ENCODE results near the gene GABRB1.
"Not testable (repeated sequence)": the region's sequence is repeated elsewhere in the genome, so short reads cannot be mapped to it uniquely, and the experiment has no call there.

Gene GABRB1

DNA sequence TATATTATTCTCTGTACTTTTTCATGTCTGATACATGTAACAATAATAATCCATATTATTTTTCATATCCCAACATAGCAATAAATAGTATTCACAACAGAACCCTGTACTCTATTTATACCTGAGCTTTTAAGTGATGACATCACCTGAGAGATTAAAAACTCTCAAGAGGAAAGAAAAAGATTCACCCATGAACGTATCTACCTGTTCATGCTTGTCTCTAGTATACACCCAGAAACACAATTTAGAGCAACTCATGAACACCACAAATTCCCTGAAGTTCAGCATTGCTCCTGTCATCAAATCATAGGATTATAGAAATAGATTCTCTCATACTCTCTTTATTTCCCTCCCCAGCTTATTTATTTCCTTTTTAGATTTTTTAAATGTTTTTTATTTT, 185.9 kb downstream of the GABRB1 start:
- DNase-seq: no peak

DNA sequence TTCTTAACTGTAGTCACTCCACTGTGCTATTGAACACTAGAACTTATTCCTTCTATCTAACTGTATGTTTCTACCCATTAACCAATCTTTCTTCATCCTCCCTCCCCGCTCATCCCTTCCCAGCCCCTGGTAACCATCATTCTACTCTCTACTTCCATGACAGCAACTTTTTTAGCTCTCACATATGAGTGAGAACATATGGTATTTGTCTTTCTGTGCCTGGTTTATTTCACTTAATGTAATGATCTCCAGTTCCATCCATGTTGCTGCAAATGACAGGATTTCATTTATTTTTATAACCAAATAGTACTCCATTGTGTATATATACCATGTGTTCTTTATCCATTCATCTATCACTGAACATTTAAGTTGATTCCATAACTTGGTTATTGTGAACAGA, 186.5 kb downstream of the GABRB1 start:
- DNase-seq: no peak

DNA sequence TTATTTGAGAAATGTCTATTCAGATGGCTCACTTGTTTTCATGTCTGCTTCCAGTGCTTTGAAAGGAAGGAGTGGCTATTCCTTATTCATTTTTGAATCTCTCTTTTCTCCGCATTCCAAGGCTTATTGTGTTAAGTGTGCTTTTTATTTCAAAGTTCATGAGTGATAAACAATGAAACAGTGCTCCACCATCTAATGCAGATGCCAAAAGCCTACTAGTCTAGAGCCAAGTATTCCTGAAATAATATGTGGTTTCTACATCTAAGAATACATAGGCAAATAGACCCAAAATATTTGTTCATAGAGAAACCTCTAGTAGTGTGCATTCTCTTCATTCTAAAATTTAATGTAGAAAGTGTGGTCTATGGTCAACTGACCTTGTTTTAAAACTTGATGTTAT, 187.3 kb downstream of the GABRB1 start:
- DNase-seq: no peak

DNA sequence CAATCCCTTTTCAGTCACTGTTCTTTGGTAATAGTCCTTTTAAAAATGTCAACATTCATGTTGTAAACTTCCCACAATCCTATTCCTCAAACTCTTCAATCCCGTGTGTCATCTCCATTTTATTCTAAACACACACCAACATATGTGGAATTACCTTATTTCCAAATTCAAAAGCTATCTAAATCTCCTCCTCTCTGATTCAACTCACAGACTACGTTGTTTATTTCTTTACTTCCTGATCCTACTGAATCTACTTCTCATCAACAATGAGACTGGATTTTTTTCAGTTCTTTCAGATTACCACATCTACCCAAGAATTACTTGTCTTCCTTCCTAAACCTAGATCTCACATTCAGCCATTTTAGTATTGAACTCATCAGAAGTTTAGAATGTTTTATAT, 188.2 kb downstream of the GABRB1 start:
- DNase-seq: no peak

DNA sequence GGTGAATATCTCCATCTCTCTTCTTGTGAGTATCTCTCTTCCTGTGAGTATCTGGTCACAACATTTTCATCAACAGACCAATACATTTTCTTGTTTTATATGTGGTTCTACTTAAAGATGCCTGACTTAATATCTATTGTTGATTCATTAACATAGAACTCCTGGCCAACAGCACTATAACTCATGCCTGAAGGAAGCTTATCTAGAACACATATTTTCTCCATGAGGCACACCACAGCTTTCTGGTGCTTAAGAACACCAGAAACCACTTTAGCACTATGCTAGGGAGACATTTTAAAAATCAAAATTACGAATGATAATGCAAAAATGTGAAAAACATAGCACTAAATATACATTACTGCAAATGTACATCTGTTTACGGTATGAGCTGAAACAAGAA, 190.4 kb downstream of the GABRB1 start:
- no peak for DNase-seq

DNA sequence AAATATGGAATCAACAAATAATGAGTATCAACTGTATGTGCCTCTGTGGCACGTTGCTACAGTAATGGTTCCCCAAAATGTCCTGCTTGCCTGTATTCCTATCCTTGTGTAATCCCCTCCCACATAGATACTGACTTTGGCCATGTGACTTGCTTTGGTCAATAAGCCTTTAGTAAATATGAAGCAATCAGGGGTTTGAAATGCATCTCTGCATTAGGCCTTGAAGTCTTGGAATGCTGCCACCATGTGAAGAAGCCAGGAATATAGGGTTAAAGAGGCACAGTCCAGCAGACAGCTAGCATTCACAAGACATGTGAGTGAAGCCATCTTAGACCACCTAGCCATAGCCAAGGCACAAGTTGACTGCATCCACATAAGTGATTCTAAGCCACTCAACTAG, 190.9 kb downstream of the GABRB1 start:
- no peak for DNase-seq

DNA sequence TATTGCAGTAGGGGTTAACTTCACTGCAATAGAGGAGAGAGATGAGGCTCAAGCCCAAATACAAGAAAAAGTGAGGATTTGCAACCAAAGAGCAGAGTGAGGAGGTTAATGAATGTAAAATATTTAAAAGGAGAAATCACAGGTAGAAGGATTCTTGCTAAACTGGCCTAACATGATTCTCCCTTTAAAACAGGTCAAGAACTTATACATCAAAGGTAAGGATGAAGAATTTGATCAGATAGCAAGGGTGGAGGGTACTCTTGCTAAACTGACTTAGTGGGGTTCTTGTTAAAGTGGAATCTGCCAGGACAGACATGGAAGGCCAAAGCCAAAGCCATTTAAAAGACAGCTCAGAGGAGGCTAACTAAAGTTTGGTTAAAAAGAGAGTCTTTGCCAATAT, 193.0 kb downstream of the GABRB1 start:
- no peak for DNase-seq

DNA sequence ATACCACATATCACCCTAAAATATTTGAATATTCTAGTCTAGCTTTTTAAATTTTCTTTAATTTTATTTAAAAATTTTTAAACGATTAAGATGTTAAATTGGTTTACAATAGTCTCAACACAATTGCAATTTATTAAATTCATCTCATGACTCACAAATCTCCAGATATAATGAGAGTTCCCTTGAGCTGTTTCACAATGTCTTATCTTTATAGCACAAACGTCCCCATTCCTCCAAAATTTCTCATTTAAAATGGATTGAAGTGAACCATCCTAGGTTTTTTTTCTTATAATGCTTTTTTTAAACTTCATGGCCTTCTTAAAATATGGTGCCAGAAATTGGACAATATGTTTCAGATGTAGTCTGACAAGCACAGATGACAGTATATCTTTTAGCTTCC, 204.4 kb downstream of the GABRB1 start:
- no peak for DNase-seq

DNA sequence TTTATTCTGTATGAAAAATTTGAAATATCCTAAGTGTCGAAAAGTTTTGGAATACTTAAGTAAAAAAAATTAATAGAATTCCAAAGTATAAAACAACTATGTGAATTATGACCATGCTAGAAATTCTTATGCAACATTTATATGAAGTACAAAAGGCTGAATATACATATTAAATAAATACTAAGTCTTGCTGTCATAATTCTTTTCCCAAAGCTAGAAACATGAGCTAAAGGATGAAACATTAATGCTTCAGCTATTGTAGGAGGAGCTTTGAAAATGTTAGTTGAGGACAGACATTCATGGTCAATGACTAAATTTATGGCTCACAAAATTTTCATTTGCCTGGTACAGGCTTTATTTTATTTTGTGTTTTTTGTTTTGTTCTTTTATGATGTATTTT, 207.3 kb downstream of the GABRB1 start:
- DNase-seq: no peak

DNA sequence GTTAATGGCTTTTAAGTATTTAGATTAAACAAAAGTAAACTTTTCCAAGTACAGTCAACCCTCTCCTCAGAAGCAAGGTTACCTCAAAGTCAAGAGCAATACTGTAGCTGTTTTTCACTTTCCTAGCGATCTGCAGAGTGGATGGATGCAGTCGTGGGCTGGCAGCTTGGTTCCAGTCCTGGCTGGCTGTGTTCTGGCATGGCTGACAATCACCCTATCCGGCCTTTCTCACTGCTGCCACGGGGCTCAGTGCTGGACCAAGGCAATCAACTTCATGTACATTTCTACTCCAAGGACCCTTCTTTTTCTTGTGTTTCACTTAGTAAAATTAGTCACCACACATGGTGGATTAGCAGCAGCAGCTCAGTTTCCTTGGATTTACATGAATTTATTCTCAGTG, 208.3 kb downstream of the GABRB1 start:
- DNase-seq: no peak

DNA sequence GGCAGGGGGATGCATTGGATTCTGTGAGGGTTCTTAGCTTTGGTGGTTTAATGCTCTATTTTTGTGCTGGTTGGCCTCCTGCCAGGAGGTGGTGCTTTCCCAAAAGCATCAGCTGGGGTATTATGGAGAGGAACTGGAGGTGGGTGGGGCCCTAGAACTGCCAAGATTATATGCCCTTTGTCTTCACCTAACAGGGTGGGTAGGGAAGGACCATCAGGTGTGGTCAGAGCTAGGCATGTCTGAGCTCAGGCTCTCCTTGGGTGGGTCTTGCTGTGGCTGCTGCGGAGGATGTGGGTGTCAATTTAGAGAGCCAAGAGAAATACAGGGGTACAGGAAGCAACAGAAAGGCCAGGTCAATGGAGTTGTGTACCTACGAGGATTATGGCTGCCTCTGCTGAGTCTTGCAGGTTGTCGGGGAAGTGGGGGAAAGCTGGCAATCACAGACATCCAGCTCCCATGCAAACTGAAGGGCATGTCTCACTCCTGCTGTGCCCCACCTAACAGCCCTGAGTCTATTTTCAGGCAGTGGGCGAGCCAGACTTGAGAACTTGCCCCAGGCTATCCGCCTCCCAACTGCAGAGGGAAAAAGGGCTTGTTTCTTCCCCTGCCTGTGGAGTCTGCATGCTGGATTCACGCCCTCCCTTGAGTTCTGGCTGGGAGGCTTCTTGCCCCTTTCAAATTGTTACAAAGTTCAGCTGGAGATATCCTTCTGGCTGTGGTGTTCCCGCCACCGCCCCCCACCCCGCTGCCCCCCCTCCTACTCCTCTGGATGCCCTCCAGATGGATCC, 220.2 kb downstream of the GABRB1 start:
- DNase-seq: no peak

DNA sequence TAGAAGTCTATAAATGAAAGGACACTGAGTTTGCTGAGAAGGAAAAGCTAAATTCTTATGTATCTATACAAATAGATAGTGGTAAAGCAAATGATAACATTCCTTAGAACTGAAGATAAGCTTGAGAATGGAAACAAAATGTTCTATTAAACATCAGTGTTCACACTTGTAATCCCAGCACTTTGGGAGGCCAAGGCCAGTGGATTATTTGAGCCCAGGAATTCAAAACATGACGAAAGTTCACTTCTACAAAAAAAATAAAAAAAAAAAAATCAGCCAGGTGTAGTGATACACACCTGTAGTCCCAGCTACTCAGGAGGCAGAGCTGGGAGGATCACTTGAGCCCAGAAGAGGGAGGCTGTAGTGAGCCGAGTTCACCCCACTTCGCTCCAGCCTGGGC, 232.4 kb downstream of the GABRB1 start:
- no peak for DNase-seq

DNA sequence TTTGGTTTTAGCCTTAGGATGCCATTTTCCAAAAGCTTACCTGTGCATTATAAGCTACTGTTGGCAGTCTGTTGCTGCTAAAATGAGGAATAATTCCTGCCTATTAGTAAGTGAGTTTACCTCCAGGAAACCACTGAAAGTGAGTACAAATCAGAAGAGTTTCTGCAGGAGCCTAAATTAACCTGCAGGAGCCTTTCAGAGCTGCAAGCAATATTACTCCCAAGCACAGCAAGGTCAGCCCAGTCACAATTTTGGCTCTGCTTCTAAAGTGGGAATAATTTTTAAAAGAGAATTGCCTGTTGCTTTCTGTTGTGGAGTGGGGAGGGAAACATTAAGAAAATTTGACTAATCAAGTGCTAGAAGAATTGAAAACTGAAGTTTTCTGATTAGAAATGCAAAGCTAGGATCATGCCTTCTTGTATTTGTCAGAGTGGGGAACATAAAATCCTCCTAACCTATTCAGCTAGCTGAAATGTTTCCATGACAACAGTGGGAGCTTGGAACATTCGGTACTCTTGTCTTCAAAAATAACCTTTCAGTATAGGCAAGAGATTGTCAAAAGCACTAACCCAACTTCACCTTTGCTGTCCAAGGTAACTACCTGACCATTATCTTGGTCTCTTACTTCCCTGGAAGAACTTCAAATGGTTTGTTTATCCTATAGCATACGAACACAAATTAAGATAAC, 239.0 kb downstream of the GABRB1 start:
- no peak for DNase-seq

DNA sequence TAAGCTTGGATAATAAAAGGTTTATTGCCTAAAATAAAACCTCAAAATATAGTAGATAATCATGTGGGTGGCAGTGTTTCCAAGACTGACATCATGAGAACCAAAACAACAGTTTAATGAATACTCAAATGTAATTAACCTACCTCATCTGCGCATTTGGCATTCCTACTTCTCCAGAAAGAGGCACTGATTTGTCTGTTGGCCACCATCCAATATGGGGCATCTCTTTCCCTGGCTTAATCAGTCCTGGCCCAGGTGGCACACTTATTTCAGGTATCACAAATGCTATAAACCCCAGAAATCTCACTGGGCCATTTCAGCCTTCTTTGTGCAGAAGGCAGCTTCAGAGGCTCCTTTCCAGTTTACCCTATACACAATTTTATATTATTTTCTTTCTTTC, 239.9 kb downstream of the GABRB1 start:
- DNase-seq: no peak

DNA sequence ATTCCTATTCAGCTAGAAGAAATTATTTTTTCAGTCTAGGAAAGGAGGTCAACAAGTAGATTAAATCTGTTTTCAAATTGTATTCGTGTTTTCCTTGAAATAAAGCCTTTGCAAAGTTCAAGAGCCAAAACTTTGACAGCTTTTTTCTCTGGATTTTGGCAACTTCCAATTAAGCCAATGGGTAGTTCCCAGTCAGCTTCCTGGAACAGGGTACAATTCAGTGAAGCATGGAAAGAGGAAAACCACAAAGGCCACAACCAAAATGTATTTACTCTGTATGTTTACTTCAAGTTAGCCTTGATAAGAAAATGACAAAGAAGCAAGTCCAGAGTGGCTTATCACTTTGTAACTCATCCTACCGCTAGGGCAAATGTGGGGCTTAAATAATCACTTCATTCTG, 243.5 kb downstream of the GABRB1 start:
- no peak for DNase-seq

DNA sequence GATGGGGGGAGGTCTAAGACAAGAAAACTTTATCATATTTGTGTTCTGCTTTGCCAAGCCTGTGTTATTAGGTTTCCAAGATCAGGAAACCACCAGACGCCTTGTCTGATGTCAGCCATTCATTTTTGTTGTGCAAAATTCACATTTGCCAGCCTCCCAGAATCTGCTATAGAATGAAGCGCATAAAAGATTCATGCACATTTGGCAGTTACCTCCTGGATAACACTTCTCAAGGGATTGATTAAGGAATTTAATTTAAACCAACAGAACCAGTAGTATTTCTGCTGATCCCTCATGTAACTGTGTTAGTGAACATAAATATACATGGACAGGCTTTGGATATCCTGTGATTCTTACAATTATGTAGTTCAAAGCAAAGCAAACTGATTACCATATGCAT, 244.2 kb downstream of the GABRB1 start:
- DNase-seq: no peak

DNA sequence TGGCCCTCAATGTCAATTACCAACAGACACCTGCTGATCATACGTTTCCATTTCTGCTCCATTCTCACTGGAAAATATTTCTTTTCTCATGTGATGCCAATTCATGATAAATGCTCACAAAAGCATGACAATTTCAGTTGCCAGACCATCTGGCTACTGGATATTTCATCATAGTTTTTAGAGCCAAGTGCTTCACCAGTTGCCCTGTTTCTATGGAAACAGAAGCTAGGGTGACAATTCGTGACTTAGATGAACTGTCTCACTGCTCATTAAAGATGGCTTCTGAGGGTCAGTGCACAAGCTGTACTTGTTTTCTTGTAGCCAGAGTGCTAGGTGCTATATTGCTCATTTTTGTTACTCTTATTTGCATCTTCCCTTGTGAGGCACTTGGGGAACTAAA, 247.3 kb downstream of the GABRB1 start:
- no peak for DNase-seq

DNA sequence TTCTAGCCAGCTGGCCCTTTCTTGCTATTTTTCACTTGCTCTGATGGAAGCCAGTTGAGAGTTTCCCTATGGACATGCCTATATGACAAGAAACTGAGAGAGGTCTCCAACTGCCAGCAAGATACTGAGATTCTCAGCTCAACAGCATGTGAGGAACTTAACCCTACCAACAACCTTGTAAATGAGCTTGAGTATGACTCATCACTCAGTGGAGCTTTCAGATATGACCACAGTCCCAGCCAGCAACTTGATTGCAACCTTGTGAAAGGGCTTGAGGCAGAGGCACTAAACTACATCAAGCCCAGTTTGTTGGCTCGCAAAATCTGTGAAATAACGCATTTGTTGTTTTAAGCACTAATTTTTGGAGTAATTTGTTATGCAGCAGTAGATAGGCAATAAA, 256.4 kb downstream of the GABRB1 start:
- DNase-seq: no peak

DNA sequence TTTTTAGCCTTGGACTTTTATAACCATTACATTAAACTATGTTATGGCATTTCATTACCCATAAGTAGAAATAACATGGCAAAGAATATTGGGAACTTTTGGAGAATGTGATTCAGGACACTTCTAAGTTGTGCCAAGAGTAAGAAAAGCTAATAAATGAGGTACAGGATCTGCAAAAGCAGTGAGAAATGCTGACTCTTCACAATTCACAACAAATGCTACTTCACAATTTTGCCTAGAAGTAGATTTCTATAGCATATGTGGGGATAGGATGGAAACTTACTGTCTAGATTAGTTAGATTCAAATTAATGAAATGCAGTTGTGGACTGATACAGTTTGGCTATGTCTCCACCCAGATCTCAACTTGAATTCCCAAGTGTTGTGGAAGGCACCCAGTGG, 258.4 kb downstream of the GABRB1 start:
- DNase-seq: no peak

DNA sequence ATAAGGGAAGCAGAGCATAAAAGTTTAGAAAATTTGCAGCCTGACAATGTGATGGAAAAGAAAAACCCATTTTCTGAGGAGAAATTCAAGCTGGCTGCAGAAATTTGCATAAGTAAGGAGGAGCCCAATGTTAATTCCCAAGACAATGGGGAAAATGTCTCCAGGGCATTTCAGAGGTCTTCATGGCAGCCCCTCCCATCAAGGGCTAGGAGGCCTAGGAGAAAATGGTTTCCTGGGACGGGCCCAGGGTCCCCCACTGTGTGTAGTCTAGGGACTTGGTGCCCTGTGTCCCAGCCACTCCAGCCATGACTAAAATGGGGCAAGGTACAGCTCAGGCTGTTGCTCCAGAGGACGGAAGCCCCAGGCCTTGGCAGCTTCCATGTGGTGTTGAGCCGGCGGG, 259.5 kb downstream of the GABRB1 start:
- DNase-seq: not testable (repeated sequence)

DNA sequence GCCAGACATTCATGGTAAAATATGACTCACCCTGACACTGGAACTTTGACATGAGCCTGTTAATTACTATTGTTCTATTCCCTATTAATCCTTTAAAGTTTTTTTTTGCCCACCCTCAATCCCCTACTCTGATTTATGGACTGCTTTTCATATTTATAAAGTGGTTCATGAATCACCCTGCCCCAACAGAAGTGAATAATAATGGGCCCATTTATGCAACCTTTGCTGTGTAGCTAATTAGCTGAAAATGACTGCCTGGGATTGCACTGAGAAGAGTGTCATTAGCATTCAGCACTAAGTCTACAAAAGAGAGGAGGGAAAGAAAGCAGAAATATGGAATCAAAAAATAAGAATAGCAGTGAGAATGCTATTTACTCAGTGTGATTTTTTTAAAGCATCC, 277.8 kb downstream of the GABRB1 start:
- no peak for DNase-seq

DNA sequence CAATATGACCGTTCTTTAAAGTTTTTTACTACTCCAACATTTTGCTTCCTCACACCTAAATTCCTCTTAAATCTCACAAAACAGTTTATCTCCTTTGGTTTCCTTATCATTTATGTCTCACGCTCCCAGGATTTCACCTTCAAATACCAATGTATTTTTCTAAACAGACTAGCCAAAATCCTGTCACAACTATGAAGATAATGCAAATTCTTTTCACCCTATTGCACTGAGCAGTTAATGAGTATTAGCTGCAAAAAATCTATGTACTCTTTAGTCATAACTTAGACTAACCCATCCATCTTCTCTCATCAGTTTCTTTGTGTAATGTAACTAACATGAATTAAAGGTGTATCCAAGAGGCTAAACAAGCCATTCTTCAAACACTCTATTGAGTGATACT, 280.8 kb downstream of the GABRB1 start:
- no peak for DNase-seq

DNA sequence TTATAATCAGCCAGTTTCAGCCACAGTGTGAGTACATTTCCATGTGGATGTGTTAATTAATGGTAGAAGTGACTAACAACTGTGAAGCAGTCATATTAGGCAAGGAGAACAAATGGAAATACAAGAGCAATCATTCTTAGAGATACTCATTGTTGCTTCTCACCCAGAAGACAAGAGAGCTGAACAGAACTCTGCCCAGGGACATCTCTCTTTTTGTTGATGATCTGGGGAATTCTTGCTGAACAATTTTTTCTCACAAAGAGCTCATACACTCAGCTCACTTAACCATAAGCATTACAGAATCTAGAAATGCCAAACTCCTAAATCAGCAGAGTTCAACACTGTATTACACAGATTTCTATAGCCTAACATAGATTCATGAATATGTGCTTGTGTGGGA, 282.0 kb downstream of the GABRB1 start:
- DNase-seq: no peak

DNA sequence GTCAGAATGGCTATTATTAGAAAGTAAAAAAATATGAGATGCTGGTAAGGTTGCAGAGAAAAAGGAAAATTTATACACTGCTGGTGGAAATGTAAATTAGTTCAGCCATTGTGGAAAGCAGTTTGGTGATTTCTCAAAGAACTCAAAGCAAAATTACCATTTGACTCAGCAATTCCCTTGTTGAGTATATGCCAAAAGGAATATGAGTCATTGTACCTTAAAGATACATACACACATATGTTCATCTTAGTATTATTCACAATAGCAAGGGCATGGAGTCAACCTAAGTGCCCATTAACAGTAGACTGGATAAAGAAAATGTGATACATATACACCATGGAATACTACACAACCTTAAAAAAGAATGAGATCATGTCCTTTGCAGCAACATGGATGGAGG, 284.0 kb downstream of the GABRB1 start:
- DNase-seq: no peak

DNA sequence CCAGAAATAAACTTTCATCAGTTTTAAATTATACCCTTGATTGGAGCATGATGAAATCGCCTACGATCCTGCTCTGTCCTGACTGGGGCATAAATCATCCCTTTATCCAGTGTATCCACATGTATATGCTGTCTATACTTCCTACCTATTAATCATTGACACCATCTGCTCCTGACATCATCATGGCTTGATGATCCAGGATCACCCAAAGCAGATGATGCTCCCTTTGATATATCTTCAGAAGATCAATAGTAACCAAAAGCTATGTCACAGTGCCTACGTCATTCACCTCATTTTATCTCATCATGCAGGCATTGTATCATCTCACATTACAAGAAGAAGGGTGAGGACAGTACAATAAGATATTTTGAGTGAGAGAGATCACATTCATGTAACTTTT, 294.7 kb downstream of the GABRB1 start:
- DNase-seq: no peak
